ENCODE measurements around the gene AGT.

Gene AGT

DNA sequence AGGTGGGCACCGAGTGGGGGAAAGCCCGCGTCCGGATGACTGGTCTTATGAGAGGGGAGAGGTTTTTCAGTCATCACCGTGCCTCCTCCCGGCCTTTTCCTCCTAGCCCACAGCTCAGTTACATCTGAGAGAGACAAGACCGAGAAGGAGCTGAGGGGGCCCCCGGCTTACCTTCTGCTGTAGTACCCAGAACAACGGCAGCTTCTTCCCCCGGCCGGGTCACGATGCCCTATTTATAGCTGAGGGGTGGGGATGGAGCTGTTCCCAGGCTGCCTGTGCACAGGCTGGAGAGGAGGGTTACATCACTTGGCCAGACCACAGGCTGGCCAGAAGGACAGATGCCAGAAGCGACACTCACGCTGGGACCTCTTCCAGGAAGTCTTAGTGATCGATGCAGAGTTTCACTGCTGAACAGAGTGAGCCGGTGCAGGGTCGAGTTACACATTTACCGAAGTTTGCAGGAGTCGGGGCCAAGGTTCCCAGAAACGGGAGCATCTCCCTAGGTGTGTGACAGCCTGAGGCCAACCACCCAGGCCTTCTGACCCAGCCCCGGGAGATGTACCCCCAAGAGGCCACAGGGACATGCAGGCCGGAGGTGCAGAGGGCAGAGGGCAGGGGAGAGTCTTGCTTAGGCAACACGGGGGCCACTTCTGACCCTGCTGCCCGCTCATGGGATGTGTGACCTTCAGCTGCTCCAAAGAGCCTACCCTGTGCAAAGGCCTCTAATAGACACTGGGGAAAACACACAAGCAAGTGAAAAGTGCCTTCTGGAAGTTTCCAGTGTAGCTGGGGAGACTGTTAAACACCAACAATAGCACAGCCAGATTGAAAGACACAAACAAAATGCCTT is at the start of gene AGT:
Gene AGT, minus strand, starts transcription at position 208 of the 850 bp plus-strand sequence. CDS start 3,299 bp downstream, outside the sequence.
- peak within 1 kb of the TSS; percentile 6 for H3K27ac ChIP-seq
- H3K4me2 ChIP-seq (ENCODE audit: low read length): no peak within 1 kb of the TSS
- H2AFZ ChIP-seq: peak within 1 kb of the TSS; percentile 40
- H3K36me3 ChIP-seq (ENCODE audit: control insufficient read depth, insufficient read depth, low read length): no peaks in the 10 kb centered on the region
- TF ChIP-seq CTCF (IDR thresholded peaks at IDR 0.05): no peak
- H3K27me3 ChIP-seq (ENCODE audit: control insufficient read depth, insufficient read depth, low read length): no peaks in the 10 kb centered on the region
- H3K9me3 ChIP-seq (ENCODE audit: control insufficient read depth, low read length): no peaks in the 10 kb centered on the region
- H3K9ac ChIP-seq: no peak within 1 kb of the TSS
- H3K4me3 ChIP-seq (ENCODE audit: low read depth, low read length): no peak within 1 kb of the TSS
- H3K4me1 ChIP-seq: peaks cover 5% of the 10 kb centered on the region
- no peaks in the 10 kb centered on the region for H3K79me2 ChIP-seq

DNA sequence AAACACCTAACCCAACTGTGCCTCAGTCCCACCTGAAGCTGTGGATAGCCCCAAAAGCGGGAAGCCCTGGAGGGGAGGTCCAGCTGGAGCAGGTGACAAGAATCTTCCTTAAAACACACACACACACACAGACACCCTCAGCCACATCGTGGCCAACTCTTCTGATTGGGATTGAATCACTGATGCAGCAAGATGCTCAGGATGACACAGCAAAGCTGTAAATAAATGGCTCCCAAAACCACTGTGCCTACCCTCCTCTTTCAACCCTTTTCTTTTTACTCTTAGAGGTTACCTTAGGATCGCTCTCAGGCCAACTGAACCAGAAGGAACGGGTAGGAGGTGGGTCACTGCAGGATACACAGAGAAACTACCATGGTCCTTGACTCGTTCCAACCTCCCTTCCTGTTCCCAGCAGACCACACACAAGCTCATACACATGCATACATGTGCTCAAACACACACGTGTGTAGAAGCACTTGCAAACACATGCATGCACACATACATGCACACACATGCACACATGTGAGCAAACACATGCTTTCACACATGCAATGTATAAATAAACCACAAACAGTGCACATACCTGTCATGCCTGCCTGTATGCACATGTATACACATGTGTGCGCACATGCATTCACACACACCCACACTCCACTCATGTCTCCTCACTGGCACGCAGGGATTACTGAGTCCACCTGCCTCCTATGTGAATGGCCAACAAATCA is 47.7 kb upstream of the AGT start:
- H3K4me2 ChIP-seq (ENCODE audit: low read length): no peak overlapping the region
- H2AFZ ChIP-seq: peak overlapping the region; percentile 42
- TF ChIP-seq CTCF (IDR thresholded peaks at IDR 0.05): no peak
- H3K9ac ChIP-seq: no peak overlapping the region
- H3K79me2 ChIP-seq: no peaks in the 10 kb centered on the region
- no peaks in the 10 kb centered on the region for H3K36me3 ChIP-seq (ENCODE audit: control insufficient read depth, insufficient read depth, low read length)
- no peaks in the 10 kb centered on the region for H3K9me3 ChIP-seq (ENCODE audit: control insufficient read depth, low read length)
- peak overlapping the region; percentile 96 for H3K27ac ChIP-seq
- peaks cover 41% of the 10 kb centered on the region for H3K4me1 ChIP-seq
- no peak overlapping the region for H3K4me3 ChIP-seq (ENCODE audit: low read depth, low read length)
- no peaks in the 10 kb centered on the region for H3K27me3 ChIP-seq (ENCODE audit: control insufficient read depth, insufficient read depth, low read length)

- Histone ChIP-seq H2AFZ (peak overlapping the region; percentile 62), H3K4me3 (ENCODE audit: low read depth, low read length) (no peak overlapping the region), H3K27ac (peak overlapping the region; percentile 96), H3K36me3 (ENCODE audit: control insufficient read depth, insufficient read depth, low read length) (no peaks in the 10 kb centered on the region), H3K9me3 (ENCODE audit: control insufficient read depth, low read length) (no peaks in the 10 kb centered on the region), H3K9ac (no peak overlapping the region), H3K27me3 (ENCODE audit: control insufficient read depth, insufficient read depth, low read length) (no peaks in the 10 kb centered on the region), H3K4me2 (ENCODE audit: low read length) (peak overlapping the region; percentile 14), H3K79me2 (no peaks in the 10 kb centered on the region), H3K4me1 (peaks cover 45% of the 10 kb centered on the region)
- no peak for TF ChIP-seq CTCF (IDR thresholded peaks at IDR 0.05)
Measured at GRCh38 chr1:230760360-230760827, 46.5 kb upstream of the AGT start.

DNA sequence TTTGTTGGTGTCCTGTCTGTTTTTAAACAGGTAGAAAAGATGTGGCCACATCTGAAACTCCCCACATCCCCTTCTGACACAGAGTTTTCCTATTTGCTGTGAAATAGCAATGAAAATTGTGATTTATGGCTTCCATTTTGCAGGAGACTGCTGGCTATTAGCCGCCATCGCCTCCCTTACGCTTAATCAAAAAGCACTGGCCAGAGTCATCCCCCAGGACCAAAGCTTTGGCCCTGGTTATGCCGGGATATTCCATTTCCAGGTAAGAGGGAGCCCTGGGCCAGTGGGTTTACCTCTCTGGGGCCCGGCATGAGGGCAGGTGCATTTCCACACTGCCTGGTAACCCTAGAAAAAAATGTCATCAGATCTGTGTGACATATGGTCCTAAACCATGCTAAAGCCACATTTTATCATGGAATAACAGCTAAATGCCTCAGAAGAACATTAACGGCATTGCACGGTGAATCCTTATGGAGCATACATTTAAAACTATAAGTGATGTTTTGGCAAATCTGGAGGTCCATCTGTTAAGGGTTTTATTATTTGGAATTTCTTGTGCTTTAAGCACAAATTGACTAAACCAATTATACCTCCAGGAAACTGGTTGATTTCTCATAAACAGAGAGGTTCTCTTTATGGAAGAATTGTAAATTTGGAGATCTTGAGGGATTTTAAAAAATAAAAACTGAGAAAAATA is 45.6 kb upstream of the AGT start:
- Histone ChIP-seq H3K36me3 (ENCODE audit: control insufficient read depth, insufficient read depth, low read length) (no peaks in the 10 kb centered on the region), H2AFZ (peak overlapping the region; percentile 11), H3K27ac (peak overlapping the region; percentile 96), H3K9me3 (ENCODE audit: control insufficient read depth, low read length) (no peaks in the 10 kb centered on the region), H3K9ac (no peak overlapping the region), H3K4me1 (peaks cover 49% of the 10 kb centered on the region), H3K79me2 (no peaks in the 10 kb centered on the region), H3K27me3 (ENCODE audit: control insufficient read depth, insufficient read depth, low read length) (no peaks in the 10 kb centered on the region), H3K4me2 (ENCODE audit: low read length) (no peak overlapping the region), H3K4me3 (ENCODE audit: low read depth, low read length) (no peak overlapping the region)
- TF ChIP-seq CTCF (IDR thresholded peaks at IDR 0.05): no peak
